Activated CD8-positive, alpha-beta T cell treated with anti-CD3 and anti-CD28 coated beads for 36 hours (primary cell): ENCODE results near the gene PTH1R. TPM values are rescaled to one million over a fixed set of nuclear protein-coding genes. Genes with fewer than 3 reads are reported as not detected.

Experiments used
- ATAC-seq: fragments of 200-7000 bp; cut with Tn5 transposase; one replicate; pipeline ENCODE4 v1.10.0; 2021; ENCODE audit warnings: mild to moderate bottlenecking, moderate library complexity
- CTCF ChIA-PET: fragments of 350-600 bp; sonication (Branson Sonifier 250); formaldehyde crosslinking; loops from one replicate; lab custom pipeline; 2021; ENCODE audit warnings: antibody characterized with exemption; lab: Charles Lee
- POLR2A ChIA-PET: fragments of 350-600 bp; sonication (Branson Sonifier 250); formaldehyde crosslinking; loops from one replicate; lab custom pipeline; 2021; ENCODE audit warnings: antibody characterized with exemption; lab: Charles Lee
- DNase-seq: peaks from one replicate; pipeline ENCODE4 v3.0.0-alpha.2; 2020
- H3K27ac Mint-ChIP-seq: one replicate; pipeline ENCODE4 v1.8.0; 2021; ENCODE audit warnings: mild to moderate bottlenecking, mixed read lengths
- H3K27me3 Mint-ChIP-seq: one replicate; pipeline ENCODE4 v1.8.0; 2021; ENCODE audit warnings: mixed read lengths
- H3K36me3 Mint-ChIP-seq: one replicate; pipeline ENCODE4 v1.8.0; 2021; ENCODE audit warnings: low read depth, mixed read lengths
- H3K4me1 Mint-ChIP-seq: one replicate; pipeline ENCODE4 v1.8.0; 2021; ENCODE audit warnings: low read depth, mixed read lengths
- H3K4me3 Mint-ChIP-seq: one replicate; pipeline ENCODE4 v1.8.0; 2021; ENCODE audit warnings: mild to moderate bottlenecking, moderate library complexity, mixed read lengths
- H3K9me3 Mint-ChIP-seq: one replicate; pipeline ENCODE4 v1.8.0; 2021; ENCODE audit warnings: mixed read lengths
- intact Hi-C: fragments of 100-400 bp; cut with micrococcal nuclease; formaldehyde crosslinking; loops from one replicate; pipeline ENCODE4 v1.10.0; 2022
- total RNA-seq, 2 experiments: library from RNA; stranded (reverse); gene quantifications; one replicate each; pipeline ENCODE4 v1.2.3, GENCODE V29; 2021
- TF ChIP-seq, protein P1 (sequence below): fragments of 200-600 bp; IDR thresholded peaks from one replicate; pipeline ENCODE4 v1.8.0; 2022; ENCODE audit warnings: antibody characterized with exemption, mild to moderate bottlenecking

The PTH1R gene
- total RNA-seq, 2 experiments from 2014 or later: not detected

DNA sequence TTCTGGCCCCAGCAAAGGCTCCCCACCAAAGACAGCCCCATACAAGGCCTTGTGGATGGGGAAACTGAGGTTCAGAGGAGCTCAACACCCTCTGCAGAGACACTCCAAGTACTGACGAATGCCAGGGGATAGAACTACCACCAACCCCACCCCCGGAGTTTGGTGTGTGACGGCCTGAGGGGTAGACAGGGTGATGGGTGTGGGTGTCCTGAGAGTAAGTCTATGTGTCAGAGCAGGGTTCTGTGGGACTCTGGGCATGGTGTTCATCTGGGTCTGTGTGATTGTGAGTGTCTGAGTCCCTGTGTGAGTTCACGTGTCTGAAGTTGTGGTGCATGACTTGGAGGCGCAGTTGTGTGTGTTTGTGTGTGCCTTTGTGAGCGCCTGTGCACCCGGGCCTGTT lies 7.4 kb downstream of the PTH1R start:
- Mint-ChIP-seq H3K27me3 (peaks cover 42% of the 10 kb centered on the region), H3K9me3 (no peaks in the 10 kb centered on the region), H3K4me1 (peaks cover 3% of the 10 kb centered on the region), H3K27ac (no peak overlapping the region), H3K4me3 (no peak overlapping the region), H3K36me3 (no peaks in the 10 kb centered on the region)
- TF ChIP-seq, protein P1, sequence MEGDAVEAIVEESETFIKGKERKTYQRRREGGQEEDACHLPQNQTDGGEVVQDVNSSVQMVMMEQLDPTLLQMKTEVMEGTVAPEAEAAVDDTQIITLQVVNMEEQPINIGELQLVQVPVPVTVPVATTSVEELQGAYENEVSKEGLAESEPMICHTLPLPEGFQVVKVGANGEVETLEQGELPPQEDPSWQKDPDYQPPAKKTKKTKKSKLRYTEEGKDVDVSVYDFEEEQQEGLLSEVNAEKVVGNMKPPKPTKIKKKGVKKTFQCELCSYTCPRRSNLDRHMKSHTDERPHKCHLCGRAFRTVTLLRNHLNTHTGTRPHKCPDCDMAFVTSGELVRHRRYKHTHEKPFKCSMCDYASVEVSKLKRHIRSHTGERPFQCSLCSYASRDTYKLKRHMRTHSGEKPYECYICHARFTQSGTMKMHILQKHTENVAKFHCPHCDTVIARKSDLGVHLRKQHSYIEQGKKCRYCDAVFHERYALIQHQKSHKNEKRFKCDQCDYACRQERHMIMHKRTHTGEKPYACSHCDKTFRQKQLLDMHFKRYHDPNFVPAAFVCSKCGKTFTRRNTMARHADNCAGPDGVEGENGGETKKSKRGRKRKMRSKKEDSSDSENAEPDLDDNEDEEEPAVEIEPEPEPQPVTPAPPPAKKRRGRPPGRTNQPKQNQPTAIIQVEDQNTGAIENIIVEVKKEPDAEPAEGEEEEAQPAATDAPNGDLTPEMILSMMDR: no peak
- ChIA-PET CTCF (interaction anchor here (1.2 to 3.4 kb wide), 3 partner anchors 10 to 25 kb away, joined by 3 to 13 read pairs (median 4); no protein-coding TSS in a partner anchor), POLR2A (interaction anchor here (0.6 kb wide), 1 partner anchor 146 kb away, joined by 3 read pairs; no protein-coding TSS in a partner anchor)
- DNase-seq (peak; percentile 18), ATAC-seq (peak; percentile 50)
- intact Hi-C loops: no loop called here

- Mint-ChIP-seq H3K4me1 (peaks cover 3% of the 10 kb centered on the region), H3K27ac (no peak overlapping the region), H3K4me3 (no peak overlapping the region), H3K9me3 (no peaks in the 10 kb centered on the region), H3K27me3 (peaks cover 38% of the 10 kb centered on the region), H3K36me3 (no peaks in the 10 kb centered on the region)
- TF ChIP-seq, protein P1: no peak
- intact Hi-C loops: no loop called here
- DNase-seq: no peak
- no peak for ATAC-seq
- ChIA-PET CTCF (interaction anchor here (1.2 to 3.4 kb wide), 3 partner anchors 9 to 24 kb away, joined by 3 to 13 read pairs (median 4); no protein-coding TSS in a partner anchor), POLR2A (no interaction called here)
Measured at GRCh38 chr3:46885612-46886011, 8.1 kb downstream of the PTH1R start.

- intact Hi-C loops: no loop called here
- H3K27me3 Mint-ChIP-seq: peaks cover 49% of the 10 kb centered on the region
Measured at GRCh38 chr3:46887980-46888494, 10.5 kb downstream of the PTH1R start.

GRCh38 chr3:46888705-46889104 lies 11.2 kb downstream of the PTH1R start:
- POLR2A ChIA-PET: no interaction called here
- TF ChIP-seq, protein P1: no peak
- peaks cover 53% of the 10 kb centered on the region for H3K27me3 Mint-ChIP-seq
- intact Hi-C loops: no loop called here
- no peaks in the 10 kb centered on the region for H3K4me1 Mint-ChIP-seq
- ATAC-seq: no peak
- no peak for DNase-seq
- no peak overlapping the region for H3K4me3 Mint-ChIP-seq
- no peaks in the 10 kb centered on the region for H3K36me3 Mint-ChIP-seq
- no peaks in the 10 kb centered on the region for H3K9me3 Mint-ChIP-seq
- no peak overlapping the region for H3K27ac Mint-ChIP-seq
- CTCF ChIA-PET: interaction anchor here (0.9 to 6.0 kb wide), 3 partner anchors 8 to 22 kb away, joined by 3 to 23 read pairs (median 5); no protein-coding TSS in a partner anchor

More at GRCh38 chr3:46887980-46888494, 10.5 kb downstream of the PTH1R start:
- Mint-ChIP-seq H3K4me3 (no peak overlapping the region), H3K36me3 (no peaks in the 10 kb centered on the region), H3K9me3 (no peaks in the 10 kb centered on the region), H3K27ac (no peak overlapping the region), H3K4me1 (no peaks in the 10 kb centered on the region)
- ATAC-seq (no peak), DNase-seq (no peak)
- POLR2A ChIA-PET: no interaction called here
- CTCF ChIA-PET: interaction anchor here (1.2 to 6.0 kb wide), 4 partner anchors 15 to 21 kb away, joined by 3 to 23 read pairs (median 4); no protein-coding TSS in a partner anchor
- TF ChIP-seq, protein P1: no peak

- Mint-ChIP-seq H3K4me1 (no peaks in the 10 kb centered on the region), H3K9me3 (no peaks in the 10 kb centered on the region), H3K36me3 (no peaks in the 10 kb centered on the region), H3K27ac (no peak overlapping the region), H3K27me3 (peaks cover 53% of the 10 kb centered on the region), H3K4me3 (no peak overlapping the region)
- intact Hi-C loops: no loop called here
- ChIA-PET CTCF (interaction anchor here (0.9 to 6.0 kb wide), 4 partner anchors 9 to 23 kb away, joined by 3 to 23 read pairs (median 6); no protein-coding TSS in a partner anchor), POLR2A (no interaction called here)
- ATAC-seq (no peak), DNase-seq (no peak)
- TF ChIP-seq, protein P1: no peak
Measured at GRCh38 chr3:46889381-46890110, 12.0 kb downstream of the PTH1R start.
